Gastroesophageal sphincter (tissue), 3 donors: ENCODE results near the gene PPARGC1A.

Source experiments
- CTCF ChIP-seq, 4 experiments: fragments of 200-600 bp in 2 of 4; fragments of 450-650 bp in 2 of 4; sonication (generic) in 1 of 4; IDR thresholded peaks; one replicate each; pipeline ENCODE4 v1.5.1; 2017 to 2019; ENCODE audit warnings: antibody characterized with exemption in 4 of 4, mild to moderate bottlenecking in 2 of 4, moderate library complexity in 2 of 4
- EP300 ChIP-seq: sonication (generic); formaldehyde crosslinking; IDR thresholded peaks from one replicate; pipeline ENCODE4 v1.6.1; 2017; ENCODE audit warnings: antibody characterized with exemption, mild to moderate bottlenecking
- POLR2A ChIP-seq, 2 donors: fragments of 450-650 bp; IDR thresholded peaks; one replicate each; pipeline ENCODE4 v1.6.1; 2017; ENCODE audit warnings: antibody characterized with exemption in 2 of 2, mild to moderate bottlenecking in 2 of 2, moderate library complexity in 1 of 2
- POLR2AphosphoS5 ChIP-seq: sonication (generic); formaldehyde crosslinking; IDR thresholded peaks from one replicate; pipeline ENCODE4 v1.6.1; 2017; ENCODE audit warnings: antibody characterized with exemption

GRCh38 chr4:23884261-23884660, 5.6 kb downstream of the PPARGC1A start:
- TF ChIP-seq POLR2A (IDR thresholded peaks at IDR 0.05) (no peak), CTCF (IDR thresholded peaks at IDR 0.05) (no peak), POLR2AphosphoS5 (no peak), EP300 (no peak)
